ENCODE measurements around the gene TMEM237. TPM values are rescaled to one million over a fixed set of nuclear protein-coding genes. Genes with fewer than 3 reads are reported as not detected.

The TMEM237 gene, protein sequence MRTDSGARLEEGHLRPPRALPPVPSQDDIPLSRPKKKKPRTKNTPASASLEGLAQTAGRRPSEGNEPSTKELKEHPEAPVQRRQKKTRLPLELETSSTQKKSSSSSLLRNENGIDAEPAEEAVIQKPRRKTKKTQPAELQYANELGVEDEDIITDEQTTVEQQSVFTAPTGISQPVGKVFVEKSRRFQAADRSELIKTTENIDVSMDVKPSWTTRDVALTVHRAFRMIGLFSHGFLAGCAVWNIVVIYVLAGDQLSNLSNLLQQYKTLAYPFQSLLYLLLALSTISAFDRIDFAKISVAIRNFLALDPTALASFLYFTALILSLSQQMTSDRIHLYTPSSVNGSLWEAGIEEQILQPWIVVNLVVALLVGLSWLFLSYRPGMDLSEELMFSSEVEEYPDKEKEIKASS
- total RNA-seq, result 10 to 100 TPM; 39.1 to 69.4 (median 47.9) TPM

DNA sequence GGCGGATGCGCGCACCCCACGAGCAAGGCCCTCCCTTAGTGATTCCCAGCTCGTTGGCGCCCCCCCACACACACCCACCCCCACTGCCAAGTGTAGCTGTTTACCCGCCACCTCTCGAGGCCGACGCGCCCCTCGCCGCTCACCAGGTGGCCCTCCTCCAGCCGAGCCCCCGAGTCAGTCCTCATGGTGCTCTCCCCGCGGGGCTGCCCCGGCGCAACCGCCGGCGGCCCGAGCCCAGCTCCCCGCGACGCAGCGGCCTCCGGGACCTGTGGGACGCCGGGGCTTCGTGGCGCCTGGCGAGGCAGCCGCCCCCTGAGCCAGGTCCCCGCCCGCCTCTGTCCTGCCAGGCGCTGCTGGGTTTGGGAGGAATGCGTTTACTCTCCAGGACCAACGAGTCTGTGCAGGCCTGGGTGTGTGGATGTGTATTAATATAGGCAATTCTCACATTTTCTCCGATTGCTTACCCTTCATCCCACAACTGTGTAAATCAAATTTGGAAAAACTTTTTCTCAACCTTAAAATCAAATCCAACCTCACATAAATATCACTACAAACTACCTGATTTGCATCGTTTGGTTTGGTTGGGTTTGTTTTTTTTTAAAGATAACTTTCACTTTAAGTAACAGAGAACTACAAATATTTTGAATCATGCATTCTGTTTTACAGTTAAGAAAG lies at the start of gene TMEM237:
TSS of gene TMEM237 (minus strand) at position 288 of the 675 bp plus-strand sequence. CDS start at position 185, 103 bp downstream.
- WGBS, 2 donors, result 1 to 2% methylated on average over 16 to 31 of the region's 41 CpGs
- TF ChIP-seq, protein P1, sequence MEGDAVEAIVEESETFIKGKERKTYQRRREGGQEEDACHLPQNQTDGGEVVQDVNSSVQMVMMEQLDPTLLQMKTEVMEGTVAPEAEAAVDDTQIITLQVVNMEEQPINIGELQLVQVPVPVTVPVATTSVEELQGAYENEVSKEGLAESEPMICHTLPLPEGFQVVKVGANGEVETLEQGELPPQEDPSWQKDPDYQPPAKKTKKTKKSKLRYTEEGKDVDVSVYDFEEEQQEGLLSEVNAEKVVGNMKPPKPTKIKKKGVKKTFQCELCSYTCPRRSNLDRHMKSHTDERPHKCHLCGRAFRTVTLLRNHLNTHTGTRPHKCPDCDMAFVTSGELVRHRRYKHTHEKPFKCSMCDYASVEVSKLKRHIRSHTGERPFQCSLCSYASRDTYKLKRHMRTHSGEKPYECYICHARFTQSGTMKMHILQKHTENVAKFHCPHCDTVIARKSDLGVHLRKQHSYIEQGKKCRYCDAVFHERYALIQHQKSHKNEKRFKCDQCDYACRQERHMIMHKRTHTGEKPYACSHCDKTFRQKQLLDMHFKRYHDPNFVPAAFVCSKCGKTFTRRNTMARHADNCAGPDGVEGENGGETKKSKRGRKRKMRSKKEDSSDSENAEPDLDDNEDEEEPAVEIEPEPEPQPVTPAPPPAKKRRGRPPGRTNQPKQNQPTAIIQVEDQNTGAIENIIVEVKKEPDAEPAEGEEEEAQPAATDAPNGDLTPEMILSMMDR (IDR thresholded peaks at IDR 0.05), result no peak
- no peak for TF ChIP-seq POLR2A (IDR thresholded peaks at IDR 0.05)
- intact Hi-C loops (cut with DNase I; ENCODE audit: low total_unique reads), result no loop called here
- H3K4me3 ChIP-seq (ENCODE audit: low read depth, poor library complexity, severe bottlenecking), result peak within 1 kb of the TSS; percentile 90
- peak; percentile 51 to 89 for DNase-seq (ENCODE audit: low spot score in 2 of 2)

GRCh38 chr2:201685156-201685555 lies 41.9 kb upstream of the TMEM237 start:
- 90 to 95% methylated on average over 3 of the region's 3 CpGs for WGBS, 2 donors
- no peak for DNase-seq (ENCODE audit: low spot score in 2 of 2)
- intact Hi-C loops (cut with DNase I; ENCODE audit: low total_unique reads), result no loop called here
- H3K4me3 ChIP-seq (ENCODE audit: low read depth, poor library complexity, severe bottlenecking), result no peak overlapping the region
- no peak for TF ChIP-seq POLR2A (IDR thresholded peaks at IDR 0.05)
- TF ChIP-seq, protein P1 (IDR thresholded peaks at IDR 0.05), result no peak

DNA sequence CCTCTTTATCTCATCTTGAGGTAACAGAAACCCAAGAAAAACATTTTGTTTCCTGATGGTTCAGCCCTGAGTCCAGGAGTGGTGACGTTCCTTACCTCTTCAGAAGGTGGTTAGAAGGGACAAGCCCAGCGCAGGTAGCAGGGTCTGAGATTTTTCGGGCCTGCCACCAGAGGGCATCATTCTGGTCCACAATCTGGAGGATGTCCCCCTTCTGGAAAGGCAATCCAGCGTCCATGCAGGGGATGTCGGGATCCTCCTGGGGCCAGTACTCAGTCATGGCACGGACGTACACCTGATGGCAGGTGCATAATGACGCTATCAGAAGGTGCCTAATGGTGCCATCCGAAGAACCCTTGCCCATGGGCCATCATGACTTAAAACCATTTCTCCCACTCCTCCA lies 37.4 kb upstream of the TMEM237 start:
- H3K4me3 ChIP-seq (ENCODE audit: low read depth, poor library complexity, severe bottlenecking), result no peak overlapping the region
- intact Hi-C loops (cut with DNase I; ENCODE audit: low total_unique reads), result no loop called here
- DNase-seq (ENCODE audit: low spot score in 2 of 2), result no peak
- WGBS, 2 donors, result 60 to 62% methylated on average over 9 of the region's 9 CpGs
- TF ChIP-seq POLR2A (IDR thresholded peaks at IDR 0.05), result no peak
- TF ChIP-seq, protein P1 (IDR thresholded peaks at IDR 0.05), result no peak

- intact Hi-C loops (cut with DNase I; ENCODE audit: low total_unique reads), result no loop called here
- TF ChIP-seq POLR2A (IDR thresholded peaks at IDR 0.05), result no peak
- TF ChIP-seq, protein P1 (IDR thresholded peaks at IDR 0.05), result no peak
- DNase-seq (ENCODE audit: low spot score in 2 of 2), result no peak
- H3K4me3 ChIP-seq (ENCODE audit: low read depth, poor library complexity, severe bottlenecking), result no peak overlapping the region
- WGBS, 2 donors, result 77 to 82% methylated on average over 6 of the region's 6 CpGs
Measured at GRCh38 chr2:201678401-201678800, 35.1 kb upstream of the TMEM237 start.

GRCh38 chr2:201675454-201675853 lies 32.2 kb upstream of the TMEM237 start:
- no peak overlapping the region for H3K4me3 ChIP-seq (ENCODE audit: low read depth, poor library complexity, severe bottlenecking)
- 65 to 90% methylated on average over 4 of the region's 4 CpGs for WGBS, 2 donors
- no peak for DNase-seq (ENCODE audit: low spot score in 2 of 2)
- no peak for TF ChIP-seq POLR2A (IDR thresholded peaks at IDR 0.05)
- TF ChIP-seq, protein P1 (IDR thresholded peaks at IDR 0.05), result no peak
- intact Hi-C loops (cut with DNase I; ENCODE audit: low total_unique reads), result no loop called here

Measured in lower leg skin (tissue), 4 donors.